ENCODE measurements around the gene GPC1.

The GPC1 gene

GRCh38 chr2:240431661-240432424 is 3.6 kb upstream of the GPC1 start:
- DNase-seq, result no peak

DNA sequence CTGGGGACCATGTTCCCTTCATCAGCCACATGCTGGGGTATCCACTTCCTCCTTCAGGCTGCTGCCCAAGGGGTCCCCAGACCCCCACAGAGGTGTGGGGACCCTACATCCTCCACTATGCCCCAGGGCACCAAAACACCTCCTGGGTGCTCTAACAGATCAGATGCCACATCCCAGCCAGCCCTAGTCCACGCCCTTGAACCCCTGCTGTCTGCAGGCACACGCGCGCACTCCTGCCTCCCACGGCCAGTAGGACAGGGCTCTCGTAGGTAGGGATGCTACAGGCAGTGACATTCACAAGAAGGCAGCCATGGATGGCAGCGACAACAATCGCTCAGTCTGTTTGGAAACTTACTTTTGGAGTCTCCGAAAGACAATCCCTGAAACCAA is 3.0 kb upstream of the GPC1 start:
- DNase-seq, result no peak

DNA sequence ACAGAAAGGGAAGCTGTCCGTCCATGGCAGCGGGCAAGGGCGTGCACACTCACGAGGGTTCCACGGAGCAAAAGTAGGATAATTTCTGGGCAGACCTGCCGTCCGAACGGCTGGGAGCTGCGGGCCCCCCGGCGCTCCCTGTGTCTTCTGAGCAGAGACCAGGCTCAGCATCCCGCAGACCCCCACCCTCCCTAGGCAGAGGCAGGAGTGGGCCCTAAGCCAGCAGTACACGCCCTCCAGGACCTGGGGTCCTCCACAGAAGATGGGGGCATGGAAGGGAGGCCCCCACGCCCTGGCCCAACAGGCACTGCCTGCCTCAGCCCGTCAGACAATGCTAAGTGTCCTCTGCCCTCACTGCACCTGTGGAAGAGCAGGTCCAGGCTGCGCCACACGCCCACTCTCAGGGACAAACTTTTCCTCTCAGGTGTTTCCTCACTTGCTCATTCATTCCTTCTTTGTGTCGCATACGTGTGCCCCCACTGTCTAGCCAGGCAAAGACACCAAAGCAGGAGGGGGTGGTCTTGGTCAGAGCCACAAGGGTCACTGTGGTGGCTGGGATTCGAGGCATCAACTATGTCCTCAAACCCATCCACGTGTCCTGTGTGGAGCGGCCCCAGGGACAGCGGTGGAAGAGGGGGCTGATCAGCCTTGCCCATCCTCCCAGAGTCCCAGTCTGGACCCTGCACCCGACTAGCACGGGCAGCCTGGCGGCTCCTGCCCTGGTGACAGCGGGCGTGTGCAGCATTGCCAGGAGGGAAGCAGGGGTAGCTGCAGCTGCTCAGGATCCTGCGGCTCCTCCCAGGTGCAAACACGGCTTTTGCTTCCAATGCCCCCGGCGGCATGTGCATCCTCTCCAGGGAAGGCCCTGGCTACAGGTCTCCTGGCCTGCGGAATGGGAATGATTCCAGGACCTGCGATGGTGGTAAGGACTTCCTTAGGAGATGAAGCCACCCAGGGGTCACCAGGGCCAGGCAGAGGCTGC is 2.4 kb upstream of the GPC1 start:
- no peak for DNase-seq

DNA sequence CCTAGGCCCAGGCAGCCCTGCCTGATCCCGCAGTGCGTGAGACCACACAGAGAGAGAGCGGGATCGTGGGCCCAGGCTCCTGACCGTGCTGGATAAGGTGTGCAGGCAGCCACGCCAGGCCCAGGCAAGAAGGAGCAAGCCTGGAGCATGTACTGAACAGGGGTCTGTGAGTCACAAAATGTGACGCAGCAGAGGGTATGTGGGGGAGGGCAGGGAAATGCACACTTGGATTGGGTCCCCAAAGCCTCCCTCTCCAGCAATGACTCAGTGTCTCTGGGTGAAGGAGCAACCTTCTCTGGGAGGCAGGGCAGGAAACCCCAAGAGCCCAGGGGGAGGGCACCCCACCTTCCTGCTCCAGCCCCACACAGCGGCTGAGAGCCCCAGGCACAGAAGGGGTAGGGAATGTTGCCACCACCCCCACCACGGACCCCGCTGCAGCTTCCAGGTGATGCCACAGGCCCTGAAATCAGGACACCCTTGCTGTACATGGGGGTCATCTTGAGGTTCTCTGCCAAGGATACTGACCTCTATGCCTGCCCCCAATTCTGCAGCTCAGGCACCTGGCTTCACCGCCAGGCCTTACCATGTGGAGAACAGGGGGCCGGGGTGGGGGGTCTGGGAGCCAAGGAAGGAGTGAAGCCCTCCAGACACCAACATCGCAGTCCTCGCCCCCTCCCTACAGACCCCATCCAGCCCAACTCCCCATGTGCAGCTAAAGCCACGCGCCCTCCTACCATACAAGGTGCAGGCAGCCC is 1.3 kb upstream of the GPC1 start:
- DNase-seq, result no peak

DNA sequence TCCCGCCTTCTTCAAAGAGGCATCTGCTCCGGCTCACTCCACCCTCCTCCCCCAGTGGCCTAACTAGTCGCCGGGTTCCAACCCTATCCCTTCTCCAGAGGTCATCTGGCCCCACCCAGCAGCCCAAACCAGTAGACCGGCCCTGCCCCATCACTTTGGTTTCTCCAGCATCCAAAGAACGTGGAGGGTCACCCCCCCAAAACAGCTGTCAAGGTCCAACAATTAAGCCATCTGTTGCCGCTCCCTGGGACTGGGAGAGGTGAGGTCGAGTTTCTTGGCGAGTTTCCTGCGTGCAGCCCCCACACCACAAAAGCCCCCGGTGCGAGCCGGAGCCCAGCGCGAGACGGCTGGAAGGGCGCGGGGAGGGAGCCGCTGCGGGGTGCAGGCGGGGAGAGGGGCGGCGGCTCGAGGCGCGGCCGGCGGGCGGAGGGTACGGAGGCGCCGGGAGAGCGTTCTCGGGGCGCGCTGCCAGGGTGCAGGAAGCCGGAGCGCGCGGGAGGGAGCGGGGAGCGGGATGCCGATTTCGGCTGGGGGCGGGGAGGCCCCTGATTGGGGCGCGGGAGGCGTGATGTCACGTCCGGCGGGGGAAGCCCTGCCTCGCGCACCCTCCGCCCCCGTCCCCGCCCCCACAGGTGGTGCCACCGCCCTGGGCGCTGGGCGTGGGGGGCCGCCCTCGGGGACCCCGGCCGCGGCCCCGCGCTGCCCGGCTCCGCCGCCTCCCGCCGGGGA is 571 bp upstream of the GPC1 start:
- no peak for DNase-seq

GRCh38 chr2:240435948-240436682 is 652 bp downstream of the GPC1 start:
- no peak for DNase-seq

GRCh38 chr2:240436683-240437550 is 1.5 kb downstream of the GPC1 start:
- no peak for DNase-seq

GRCh38 chr2:240437551-240437860 is 2.0 kb downstream of the GPC1 start:
- DNase-seq, result no peak

- no peak for DNase-seq
Observed at GRCh38 chr2:240437861-240438809, 2.7 kb downstream of the GPC1 start.

DNA sequence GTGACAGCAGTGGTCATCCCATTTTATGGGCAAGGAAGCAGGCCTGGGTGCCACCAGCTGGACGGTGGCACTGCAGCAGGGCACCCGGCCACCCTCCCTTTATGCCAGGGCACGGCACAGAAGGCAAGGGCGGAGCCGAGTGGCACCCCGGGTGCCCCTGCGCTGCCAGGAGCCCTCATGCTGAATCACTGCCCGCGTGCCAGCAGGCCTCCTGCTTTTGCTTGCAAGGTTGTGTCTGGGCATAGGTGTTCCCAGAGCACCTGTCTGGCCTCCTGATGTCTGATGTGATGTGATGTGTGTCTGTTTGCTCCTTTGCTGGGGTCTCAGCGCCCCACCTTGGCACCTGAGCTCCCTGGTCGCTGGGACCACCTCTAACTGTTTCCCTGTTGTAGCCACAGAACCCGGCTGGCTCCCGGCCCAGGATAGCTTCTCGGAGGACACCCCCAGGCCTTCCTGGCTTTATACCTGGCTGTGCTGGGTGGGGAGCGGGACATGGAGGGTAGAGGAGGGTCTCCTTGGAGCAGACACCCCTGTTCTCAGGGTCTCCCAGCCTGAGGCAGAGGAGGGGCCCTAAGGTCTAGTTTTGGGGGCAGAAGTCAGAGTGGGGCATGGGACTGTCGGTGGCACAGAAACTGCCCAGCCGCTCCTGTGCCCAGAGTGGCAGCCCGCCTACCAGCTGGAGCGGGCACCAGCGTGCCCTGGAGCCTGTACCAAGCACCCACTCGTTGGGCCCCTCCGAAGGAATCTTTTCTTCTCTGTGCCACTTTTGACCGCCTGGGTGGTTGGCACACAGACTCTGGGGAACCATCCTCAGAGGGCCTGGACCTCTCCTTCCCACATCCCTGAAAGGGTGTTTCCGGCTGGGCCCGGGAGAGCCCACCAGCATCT is 3.6 kb downstream of the GPC1 start:
- DNase-seq, result no peak

DNA sequence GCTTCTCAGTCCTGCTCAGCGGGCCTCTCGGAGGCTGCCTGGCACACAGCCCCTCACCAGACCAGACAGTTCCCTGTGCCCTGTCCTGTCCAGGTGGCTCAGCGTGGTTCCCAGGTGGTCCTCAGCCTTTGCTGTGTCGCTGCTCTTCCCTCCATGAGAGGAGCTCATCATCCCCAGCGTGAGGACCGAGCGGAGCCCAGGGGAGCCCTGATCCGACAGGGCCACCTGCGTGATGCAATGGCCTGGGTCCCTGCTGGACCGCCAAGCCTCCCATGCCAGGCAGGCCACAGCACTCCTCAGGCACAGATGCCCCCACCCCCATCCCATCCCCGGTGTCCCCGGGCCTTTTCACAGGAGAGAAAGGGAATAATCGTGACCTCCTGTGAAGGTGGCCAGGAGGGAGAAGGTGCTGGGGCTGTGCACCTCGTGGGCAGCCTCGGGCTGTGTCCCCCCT is 4.3 kb downstream of the GPC1 start:
- DNase-seq, result no peak

- DNase-seq, result no peak
Observed at GRCh38 chr2:240440251-240440650, 4.8 kb downstream of the GPC1 start.

GRCh38 chr2:240440704-240441320 is 5.3 kb downstream of the GPC1 start:
- no peak for DNase-seq

GRCh38 chr2:240441326-240441992 is 6.0 kb downstream of the GPC1 start:
- no peak for DNase-seq

DNA sequence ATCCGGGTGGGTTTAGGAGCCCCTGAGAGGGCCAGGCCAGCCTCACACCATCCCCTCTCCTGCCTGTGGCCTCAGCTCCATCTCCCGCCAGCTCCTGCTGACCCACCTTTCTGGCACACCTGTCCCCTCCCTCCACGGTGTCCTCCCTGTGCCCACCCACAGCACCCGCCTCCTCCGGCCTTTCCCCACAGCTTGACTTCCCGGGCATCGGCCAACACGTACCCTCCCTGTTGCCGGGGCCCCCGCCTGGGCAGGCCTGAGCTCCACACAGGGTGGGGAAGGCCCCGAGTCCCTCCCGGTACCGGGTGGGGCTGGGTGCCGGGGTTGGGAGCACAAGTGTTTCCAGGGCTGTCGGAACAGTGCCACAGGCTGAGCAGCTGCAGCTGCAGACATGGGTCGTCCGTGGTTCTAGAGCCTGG is 6.5 kb downstream of the GPC1 start:
- DNase-seq, result no peak

DNA sequence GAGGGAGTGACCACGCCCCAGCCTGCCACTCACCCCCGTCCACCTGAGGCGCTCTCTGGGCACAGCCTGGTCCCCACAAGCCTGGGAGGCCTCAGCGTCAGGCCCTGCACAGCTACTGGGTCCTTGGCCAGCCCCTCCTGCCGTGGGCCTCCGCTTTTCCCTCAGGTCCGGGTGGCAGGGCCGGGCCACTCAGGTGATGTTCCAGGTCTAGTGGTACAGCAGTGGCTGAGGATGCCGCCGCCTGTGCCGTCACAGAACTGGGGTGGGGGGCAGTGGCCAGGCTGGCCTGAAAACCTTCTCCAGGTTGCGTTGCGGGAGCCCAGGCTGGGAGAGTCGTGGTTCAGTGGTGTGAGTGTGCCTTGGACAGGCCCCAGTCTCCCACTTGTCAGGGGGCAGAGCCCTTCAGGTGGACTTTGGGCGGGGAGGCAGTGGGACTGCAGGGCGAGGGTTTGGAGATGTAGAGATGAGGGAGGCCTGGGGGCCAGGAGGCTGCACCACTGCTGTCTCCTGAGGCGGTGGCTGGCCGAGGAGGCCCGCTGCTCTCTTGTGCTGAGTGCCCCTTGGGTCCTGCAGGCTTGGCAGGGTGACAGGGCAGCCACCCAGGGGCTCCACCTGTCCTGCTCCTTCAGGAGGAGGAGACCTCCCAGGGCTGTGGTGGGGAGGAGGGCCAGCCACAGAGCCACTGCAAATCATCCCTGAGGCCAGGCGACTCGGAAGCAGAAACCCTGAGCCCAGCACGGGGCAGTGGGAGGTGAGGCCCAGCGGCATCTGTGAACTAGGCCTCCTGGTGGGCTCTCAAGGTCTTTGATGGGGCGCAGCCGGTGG is 7.6 kb downstream of the GPC1 start:
- no peak for DNase-seq

DNA sequence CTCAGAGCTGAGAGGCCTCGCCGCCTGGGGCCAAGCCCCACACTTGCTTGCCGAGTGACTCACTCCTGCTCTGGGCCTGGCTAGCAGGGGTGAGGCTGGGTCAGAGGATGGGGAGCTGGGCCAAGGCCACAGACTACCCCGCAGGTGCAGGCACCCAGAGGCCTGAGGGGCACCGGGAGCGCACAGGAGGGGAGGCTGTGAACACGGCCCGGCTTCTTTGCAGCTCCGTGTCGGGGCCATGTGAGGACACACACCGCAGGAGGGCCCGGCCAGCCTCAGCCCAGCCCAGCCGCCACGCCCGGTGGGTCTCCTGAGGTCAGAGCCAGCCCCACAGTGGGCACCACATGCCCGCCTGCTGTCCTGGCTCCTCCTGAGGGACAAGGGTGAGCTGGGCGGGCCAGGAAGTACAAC is 8.4 kb downstream of the GPC1 start:
- DNase-seq, result no peak

Measured in NCI-H2029 treated with DMSO at 0.1 percent for 48 hours (cell line).